Measurements from ENCODE around the gene MS4A13.
"Not testable (repeated sequence)": the region's sequence is repeated elsewhere in the genome, so short reads cannot be mapped to it uniquely, and the experiment has no call there.

The MS4A13 gene

GRCh38 chr11:60500276-60500910 lies 14.8 kb upstream of the MS4A13 start:
- H3K4me3 ChIP-seq (ENCODE audit: low read depth, low read length, poor library complexity, severe bottlenecking), result no peak overlapping the region
- H3K4me2 ChIP-seq (ENCODE audit: low read length), result no peak overlapping the region
- no peak overlapping the region for H3K9ac ChIP-seq (ENCODE audit: low read length)

GRCh38 chr11:60502221-60502775 lies 12.9 kb upstream of the MS4A13 start:
- H3K9me2 ChIP-seq (ENCODE audit: low read depth, low read length), result no peaks in the 10 kb centered on the region
- peaks cover 26% of the 10 kb centered on the region for H3K4me1 ChIP-seq (ENCODE audit: insufficient read depth, low read length, severe bottlenecking)
- H3K9ac ChIP-seq (ENCODE audit: low read length), result no peak overlapping the region
- H3K79me2 ChIP-seq (ENCODE audit: insufficient read depth, low read length), result no peaks in the 10 kb centered on the region
- no peaks in the 10 kb centered on the region for H3K36me3 ChIP-seq (ENCODE audit: insufficient read depth, low read length)
- no peak overlapping the region for H2AFZ ChIP-seq (ENCODE audit: low read length)
- no peaks in the 10 kb centered on the region for H3F3A ChIP-seq (ENCODE audit: insufficient read depth, low read length)
- no peaks in the 10 kb centered on the region for H3K27me3 ChIP-seq (ENCODE audit: insufficient read depth, low read length)
- H3K4me2 ChIP-seq (ENCODE audit: low read length), result no peak overlapping the region
- no peaks in the 10 kb centered on the region for H3K9me3 ChIP-seq (ENCODE audit: low read length)
- no peaks in the 10 kb centered on the region for H4K20me1 ChIP-seq (ENCODE audit: insufficient read depth, low read length)
- TF ChIP-seq EZH2 (IDR thresholded peaks at IDR 0.05; ENCODE audit: borderline replicate concordance, low read length) (no peak), CTCF (IDR thresholded peaks at IDR 0.05; ENCODE audit: low read length) (no peak)
- H3K4me3 ChIP-seq (ENCODE audit: low read depth, low read length, poor library complexity, severe bottlenecking), result no peak overlapping the region
- no peak overlapping the region for H3K27ac ChIP-seq (ENCODE audit: low read depth, low read length, poor library complexity, severe bottlenecking)

More at GRCh38 chr11:60500276-60500910, 14.8 kb upstream of the MS4A13 start:
- Histone ChIP-seq H2AFZ (ENCODE audit: low read length) (no peak overlapping the region), H3K27ac (ENCODE audit: low read depth, low read length, poor library complexity, severe bottlenecking) (no peak overlapping the region), H3K9me2 (ENCODE audit: low read depth, low read length) (no peaks in the 10 kb centered on the region), H3K79me2 (ENCODE audit: insufficient read depth, low read length) (no peaks in the 10 kb centered on the region), H3K9me3 (ENCODE audit: low read length) (no peaks in the 10 kb centered on the region), H3K36me3 (ENCODE audit: insufficient read depth, low read length) (no peaks in the 10 kb centered on the region), H3K4me1 (ENCODE audit: insufficient read depth, low read length, severe bottlenecking) (peaks cover 27% of the 10 kb centered on the region), H3K27me3 (ENCODE audit: insufficient read depth, low read length) (no peaks in the 10 kb centered on the region), H3F3A (ENCODE audit: insufficient read depth, low read length) (no peaks in the 10 kb centered on the region), H4K20me1 (ENCODE audit: insufficient read depth, low read length) (no peaks in the 10 kb centered on the region)
- no peak for TF ChIP-seq CTCF (IDR thresholded peaks at IDR 0.05; ENCODE audit: low read length)
- no peak for TF ChIP-seq EZH2 (IDR thresholded peaks at IDR 0.05; ENCODE audit: borderline replicate concordance, low read length)

- Histone ChIP-seq H3K4me1 (ENCODE audit: insufficient read depth, low read length, severe bottlenecking) (peaks cover 5% of the 10 kb centered on the region), H3K4me2 (ENCODE audit: low read length) (no peak overlapping the region), H2AFZ (ENCODE audit: low read length) (no peak overlapping the region), H3K27me3 (ENCODE audit: insufficient read depth, low read length) (no peaks in the 10 kb centered on the region), H3K9me2 (ENCODE audit: low read depth, low read length) (no peaks in the 10 kb centered on the region), H4K20me1 (ENCODE audit: insufficient read depth, low read length) (no peaks in the 10 kb centered on the region), H3K27ac (ENCODE audit: low read depth, low read length, poor library complexity, severe bottlenecking) (no peak overlapping the region), H3K36me3 (ENCODE audit: insufficient read depth, low read length) (no peaks in the 10 kb centered on the region), H3K9ac (ENCODE audit: low read length) (no peak overlapping the region), H3K9me3 (ENCODE audit: low read length) (no peaks in the 10 kb centered on the region), H3K79me2 (ENCODE audit: insufficient read depth, low read length) (no peaks in the 10 kb centered on the region), H3K4me3 (ENCODE audit: low read depth, low read length, poor library complexity, severe bottlenecking) (no peak overlapping the region), H3F3A (ENCODE audit: insufficient read depth, low read length) (no peaks in the 10 kb centered on the region)
- TF ChIP-seq CTCF (IDR thresholded peaks at IDR 0.05; ENCODE audit: low read length), result no peak
- TF ChIP-seq EZH2 (IDR thresholded peaks at IDR 0.05; ENCODE audit: borderline replicate concordance, low read length), result no peak
Observed at GRCh38 chr11:60504219-60504905, 10.8 kb upstream of the MS4A13 start.

GRCh38 chr11:60509609-60510008 lies 5.6 kb upstream of the MS4A13 start:
- H3K79me2 ChIP-seq (ENCODE audit: insufficient read depth, low read length); H3K27me3 ChIP-seq (ENCODE audit: insufficient read depth, low read length); H3K27ac ChIP-seq (ENCODE audit: low read depth, low read length, poor library complexity, severe bottlenecking); H3K9ac ChIP-seq (ENCODE audit: low read length); H2AFZ ChIP-seq (ENCODE audit: low read length); H3K4me3 ChIP-seq (ENCODE audit: low read depth, low read length, poor library complexity, severe bottlenecking); H3K4me2 ChIP-seq (ENCODE audit: low read length); H4K20me1 ChIP-seq (ENCODE audit: insufficient read depth, low read length); H3K4me1 ChIP-seq (ENCODE audit: insufficient read depth, low read length, severe bottlenecking); H3K36me3 ChIP-seq (ENCODE audit: insufficient read depth, low read length); H3F3A ChIP-seq (ENCODE audit: insufficient read depth, low read length); H3K9me2 ChIP-seq (ENCODE audit: low read depth, low read length); H3K9me3 ChIP-seq (ENCODE audit: low read length): not testable (repeated sequence)

GRCh38 chr11:60510209-60510608 lies 5.0 kb upstream of the MS4A13 start:
- not testable (repeated sequence) for H3K79me2 ChIP-seq (ENCODE audit: insufficient read depth, low read length); H3K4me2 ChIP-seq (ENCODE audit: low read length); H4K20me1 ChIP-seq (ENCODE audit: insufficient read depth, low read length); H3K4me3 ChIP-seq (ENCODE audit: low read depth, low read length, poor library complexity, severe bottlenecking); H3K36me3 ChIP-seq (ENCODE audit: insufficient read depth, low read length); H3K27me3 ChIP-seq (ENCODE audit: insufficient read depth, low read length); H2AFZ ChIP-seq (ENCODE audit: low read length); H3K9me2 ChIP-seq (ENCODE audit: low read depth, low read length); H3K27ac ChIP-seq (ENCODE audit: low read depth, low read length, poor library complexity, severe bottlenecking); H3K9me3 ChIP-seq (ENCODE audit: low read length); H3K4me1 ChIP-seq (ENCODE audit: insufficient read depth, low read length, severe bottlenecking); H3K9ac ChIP-seq (ENCODE audit: low read length); H3F3A ChIP-seq (ENCODE audit: insufficient read depth, low read length)
